ENCODE data around the gene SLC30A4. TPM values are rescaled to one million over a fixed set of nuclear protein-coding genes. Genes with fewer than 3 reads are reported as not detected.
A peak's percentile ranks its signal among the peaks of the same experiment; 100 is the strongest.

The SLC30A4 gene, protein sequence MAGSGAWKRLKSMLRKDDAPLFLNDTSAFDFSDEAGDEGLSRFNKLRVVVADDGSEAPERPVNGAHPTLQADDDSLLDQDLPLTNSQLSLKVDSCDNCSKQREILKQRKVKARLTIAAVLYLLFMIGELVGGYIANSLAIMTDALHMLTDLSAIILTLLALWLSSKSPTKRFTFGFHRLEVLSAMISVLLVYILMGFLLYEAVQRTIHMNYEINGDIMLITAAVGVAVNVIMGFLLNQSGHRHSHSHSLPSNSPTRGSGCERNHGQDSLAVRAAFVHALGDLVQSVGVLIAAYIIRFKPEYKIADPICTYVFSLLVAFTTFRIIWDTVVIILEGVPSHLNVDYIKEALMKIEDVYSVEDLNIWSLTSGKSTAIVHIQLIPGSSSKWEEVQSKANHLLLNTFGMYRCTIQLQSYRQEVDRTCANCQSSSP
- 4.6 TPM for polyA plus RNA-seq (2013, experiment 1 of 2)
- 4.9 TPM for polyA plus RNA-seq (2013, experiment 2 of 2)

GRCh38 chr15:45522328-45523165 is at the start of gene SLC30A4:
SLC30A4 (minus strand) TSS chr15:45522755; CDS start chr15:45522354, 401 bp downstream.
- peak; percentile 62 for DNase-seq
- H3K23ac ChIP-seq (ENCODE audit: low read length in 2 of 2) = peak within 1 kb of the TSS; percentile 7 to 90
- WGBS = under 1% methylated on average over 79 of the region's 106 CpGs

GRCh38 chr15:45555934-45556608 is 33.5 kb upstream of the SLC30A4 start:
- no peaks in the 10 kb centered on the region for H3K4me1 ChIP-seq (ENCODE audit: control insufficient read depth, insufficient read depth, low read depth, low read length)
- no peak overlapping the region for H4K91ac ChIP-seq (ENCODE audit: low read length)
- H3K9ac ChIP-seq (ENCODE audit: low read length) = no peak overlapping the region
- H3K36me3 ChIP-seq (ENCODE audit: control insufficient read depth in 1 of 2, insufficient read depth in 2 of 2, low read depth in 1 of 2, low read length in 2 of 2) = no peaks in the 10 kb centered on the region
- no peak overlapping the region for H2BK12ac ChIP-seq (ENCODE audit: low read length in 2 of 2)
- no peak overlapping the region for H2BK5ac ChIP-seq (ENCODE audit: low read depth, low read length, poor library complexity, severe bottlenecking)
- H4K8ac ChIP-seq (ENCODE audit: low read length) = no peak overlapping the region
- H3K4me3 ChIP-seq (ENCODE audit: insufficient read depth in 1 of 2, low read depth in 1 of 2, low read length in 2 of 2) = no peak overlapping the region
- no peak overlapping the region for H2BK120ac ChIP-seq (ENCODE audit: low read depth, low read length)
- no peak overlapping the region for H3K18ac ChIP-seq (ENCODE audit: low read depth in 1 of 2, low read length in 2 of 2)
- no peak for DNase-seq
- H3K23ac ChIP-seq (ENCODE audit: low read length in 2 of 2) = no peak overlapping the region
- H3K27ac ChIP-seq (ENCODE audit: low read length, poor library complexity, severe bottlenecking) = no peak overlapping the region
- H2AK5ac ChIP-seq (ENCODE audit: low read length, severe bottlenecking) = no peak overlapping the region
- no peak overlapping the region for H2BK15ac ChIP-seq (ENCODE audit: low read depth, poor library complexity, severe bottlenecking)
- H3K4ac ChIP-seq (ENCODE audit: low read depth in 1 of 2, low read length in 2 of 2) = no peak overlapping the region
- peaks cover 10 to 24% of the 10 kb centered on the region in 2 experiments for H3K27me3 ChIP-seq (ENCODE audit: control insufficient read depth in 1 of 2, insufficient read depth in 1 of 2, low read length in 2 of 2)
- H3K4me2 ChIP-seq (ENCODE audit: low read length, poor library complexity, severe bottlenecking) = no peak overlapping the region
- no peak overlapping the region for H2AFZ ChIP-seq (ENCODE audit: low read depth, low read length)
- H3K79me1 ChIP-seq (replicated peaks; ENCODE audit: low read length, poor library complexity, severe bottlenecking) = no peaks in the 10 kb centered on the region
- WGBS = 76% methylated on average over 2 of the region's 3 CpGs
- H3K9me3 ChIP-seq (ENCODE audit: control insufficient read depth, low read length) = no peaks in the 10 kb centered on the region
- H3K14ac ChIP-seq (ENCODE audit: low read length in 2 of 2) = no peak overlapping the region

More at GRCh38 chr15:45522328-45523165, at the start of gene SLC30A4:
- Histone ChIP-seq H2BK12ac (ENCODE audit: low read length in 2 of 2) (peak within 1 kb of the TSS in 1 of 2 experiments; percentile 25), H4K91ac (ENCODE audit: low read length) (peak within 1 kb of the TSS; percentile 92), H3K27me3 (ENCODE audit: control insufficient read depth in 1 of 2, insufficient read depth in 1 of 2, low read length in 2 of 2) (no peaks in the 10 kb centered on the region), H2BK120ac (ENCODE audit: low read depth, low read length) (peak within 1 kb of the TSS; percentile 49), H3K18ac (ENCODE audit: low read depth in 1 of 2, low read length in 2 of 2) (peak within 1 kb of the TSS; percentile 28 to 77), H3K9ac (ENCODE audit: low read length) (peak within 1 kb of the TSS; percentile 88), H2BK5ac (ENCODE audit: low read depth, low read length, poor library complexity, severe bottlenecking) (no peak within 1 kb of the TSS), H3K27ac (ENCODE audit: low read length, poor library complexity, severe bottlenecking) (peak within 1 kb of the TSS; percentile 44), H4K8ac (ENCODE audit: low read length) (peak within 1 kb of the TSS; percentile 77), H2AK5ac (ENCODE audit: low read length, severe bottlenecking) (no peak within 1 kb of the TSS), H3K79me1 (replicated peaks; ENCODE audit: low read length, poor library complexity, severe bottlenecking) (peaks cover 3% of the 10 kb centered on the region), H3K4me2 (ENCODE audit: low read length, poor library complexity, severe bottlenecking) (peak within 1 kb of the TSS; percentile 93), H3K4ac (ENCODE audit: low read depth in 1 of 2, low read length in 2 of 2) (peak within 1 kb of the TSS in 1 of 2 experiments; percentile 41), H3K4me1 (ENCODE audit: control insufficient read depth, insufficient read depth, low read depth, low read length) (no peaks in the 10 kb centered on the region), H3K9me3 (ENCODE audit: control insufficient read depth, low read length) (no peaks in the 10 kb centered on the region), H2BK15ac (ENCODE audit: low read depth, poor library complexity, severe bottlenecking) (peak within 1 kb of the TSS; percentile 52), H3K14ac (ENCODE audit: low read length in 2 of 2) (peak within 1 kb of the TSS in 1 of 2 experiments; percentile 62), H3K4me3 (ENCODE audit: insufficient read depth in 1 of 2, low read depth in 1 of 2, low read length in 2 of 2) (peak within 1 kb of the TSS; percentile 82 to 90), H2AFZ (ENCODE audit: low read depth, low read length) (peak within 1 kb of the TSS; percentile 66), H3K36me3 (ENCODE audit: control insufficient read depth in 1 of 2, insufficient read depth in 2 of 2, low read depth in 1 of 2, low read length in 2 of 2) (peaks cover 0 to 8% of the 10 kb centered on the region in 2 experiments)

- Histone ChIP-seq H3K27me3 (ENCODE audit: control insufficient read depth in 1 of 2, insufficient read depth in 1 of 2, low read length in 2 of 2) (peaks cover 3 to 21% of the 10 kb centered on the region in 2 experiments), H3K9ac (ENCODE audit: low read length) (no peak overlapping the region), H4K8ac (ENCODE audit: low read length) (no peak overlapping the region), H2AFZ (ENCODE audit: low read depth, low read length) (no peak overlapping the region), H3K4me3 (ENCODE audit: insufficient read depth in 1 of 2, low read depth in 1 of 2, low read length in 2 of 2) (no peak overlapping the region), H2AK5ac (ENCODE audit: low read length, severe bottlenecking) (no peak overlapping the region), H3K4ac (ENCODE audit: low read depth in 1 of 2, low read length in 2 of 2) (no peak overlapping the region), H3K27ac (ENCODE audit: low read length, poor library complexity, severe bottlenecking) (no peak overlapping the region), H3K36me3 (ENCODE audit: control insufficient read depth in 1 of 2, insufficient read depth in 2 of 2, low read depth in 1 of 2, low read length in 2 of 2) (no peaks in the 10 kb centered on the region), H2BK120ac (ENCODE audit: low read depth, low read length) (no peak overlapping the region), H2BK12ac (ENCODE audit: low read length in 2 of 2) (no peak overlapping the region), H3K14ac (ENCODE audit: low read length in 2 of 2) (no peak overlapping the region), H3K4me2 (ENCODE audit: low read length, poor library complexity, severe bottlenecking) (no peak overlapping the region), H2BK5ac (ENCODE audit: low read depth, low read length, poor library complexity, severe bottlenecking) (no peak overlapping the region), H3K23ac (ENCODE audit: low read length in 2 of 2) (no peak overlapping the region), H3K18ac (ENCODE audit: low read depth in 1 of 2, low read length in 2 of 2) (no peak overlapping the region), H3K4me1 (ENCODE audit: control insufficient read depth, insufficient read depth, low read depth, low read length) (peaks cover 2% of the 10 kb centered on the region), H2BK15ac (ENCODE audit: low read depth, poor library complexity, severe bottlenecking) (no peak overlapping the region), H3K9me3 (ENCODE audit: control insufficient read depth, low read length) (no peaks in the 10 kb centered on the region), H4K91ac (ENCODE audit: low read length) (no peak overlapping the region), H3K79me1 (replicated peaks; ENCODE audit: low read length, poor library complexity, severe bottlenecking) (no peaks in the 10 kb centered on the region)
- 86% methylated on average over 1 of the region's 3 CpGs for WGBS
- DNase-seq = no peak
Observed at GRCh38 chr15:45551676-45552075, 29.1 kb upstream of the SLC30A4 start.
